B cell (primary cell): ENCODE data around the gene CTDSPL. TPM values are rescaled to one million over a fixed set of nuclear protein-coding genes. Genes with fewer than 3 reads are reported as not detected.

Experiments used
- ATAC-seq: fragments of 200-7000 bp; cut with Tn5 transposase; one replicate; pipeline ENCODE4 v1.10.0; 2021; ENCODE audit warnings: low read depth, mild to moderate bottlenecking, moderate number of reproducible peaks, moderate library complexity
- CTCF ChIA-PET: fragments of 350-600 bp; sonication (Branson Sonifier 250); formaldehyde crosslinking; loops from one replicate; lab custom pipeline; 2021; ENCODE audit warnings: antibody characterized with exemption, inconsistent platforms; lab: Charles Lee
- POLR2A ChIA-PET: fragments of 350-600 bp; sonication (Branson Sonifier 250); formaldehyde crosslinking; loops from one replicate; lab custom pipeline; 2021; ENCODE audit warnings: antibody characterized with exemption; lab: Charles Lee
- DNase-seq: peaks from one replicate; pipeline ENCODE4 v3.0.0; 2013
- H2AFZ ChIP-seq: 2 replicates; pipeline ENCODE4 v1.6.1; 2012; ENCODE audit warnings: mild to moderate bottlenecking, low read depth, low read length; ENCODE audit not compliant: insufficient read depth, poor library complexity, severe bottlenecking
- H3K27ac ChIP-seq, 2 donors: 1 replicate in 1 of 2; 2 replicates in 1 of 2; pipeline ENCODE4 v1.5.1; 2012 to 2013; ENCODE audit warnings: low read length in 2 of 2, mild to moderate bottlenecking in 2 of 2, moderate library complexity in 1 of 2
- H3K27me3 ChIP-seq, 4 experiments: fragments of 200-600 bp in 1 of 4; sonication (generic) in 1 of 4; replicated peaks in 1 of 4; 1 replicate in 2 of 4; 2 replicates in 2 of 4; pipeline versions ENCODE4 v1.6.1 to v1.7.0; 2013 to 2016; ENCODE audit warnings: low read length in 3 of 4, mild to moderate bottlenecking in 2 of 4, mixed read lengths in 1 of 4, moderate library complexity in 1 of 4; ENCODE audit not compliant: insufficient read depth in 4 of 4, control insufficient read depth in 3 of 4; ENCODE audit errors: control extremely low read depth in 1 of 4
- H3K36me3 ChIP-seq, 2 experiments: replicated peaks in 1 of 2; 1 replicate in 1 of 2; 2 replicates in 1 of 2; pipeline versions ENCODE4 v1.6.1 to v1.7.1; 2013; ENCODE audit warnings: low read length in 1 of 2; ENCODE audit not compliant: insufficient read depth in 2 of 2, control insufficient read depth in 1 of 2; ENCODE audit errors: control extremely low read depth in 1 of 2, extremely low read depth in 1 of 2
- H3K4me1 ChIP-seq, 2 donors: fragments of 200-600 bp in 1 of 2; sonication (generic) in 1 of 2; 1 replicate in 1 of 2; 2 replicates in 1 of 2; pipeline versions ENCODE4 v1.5.1 to v1.6.1; 2013 to 2017; ENCODE audit warnings: low read length in 2 of 2; ENCODE audit not compliant: control insufficient read depth in 2 of 2, insufficient read depth in 2 of 2
- H3K4me2 ChIP-seq: replicated peaks from 2 replicates; pipeline ENCODE3; 2012; ENCODE audit warnings: mild to moderate bottlenecking, low read depth, low read length; ENCODE audit not compliant: poor library complexity, severe bottlenecking
- H3K4me3 ChIP-seq, 5 experiments: fragments of 200-600 bp in 1 of 5; sonication (generic) in 1 of 5; 1 replicate in 3 of 5; 2 replicates in 2 of 5; pipeline versions ENCODE4 v1.5.1 to v1.7.0; 2011 to 2016; ENCODE audit warnings: low read length in 4 of 5, mild to moderate bottlenecking in 4 of 5, low read depth in 2 of 5, control low read depth in 1 of 5, moderate library complexity in 1 of 5; ENCODE audit not compliant: insufficient read depth in 1 of 5; ENCODE audit errors: control extremely low read depth in 1 of 5, extremely low read depth in 1 of 5
- H3K79me2 ChIP-seq: fragments of 200-600 bp; sonication (generic); one replicate; pipeline ENCODE4 v1.6.0; 2016; ENCODE audit warnings: low read length; ENCODE audit not compliant: control insufficient read depth, insufficient read depth
- H3K9ac ChIP-seq: fragments of 200-600 bp; sonication (generic); 2 replicates; pipeline ENCODE4 v1.6.1; 2017; ENCODE audit warnings: mild to moderate bottlenecking, low read length, moderate library complexity
- H3K9me3 ChIP-seq, 3 donors: one replicate each; pipeline versions ENCODE4 v1.6.1 to v1.7.1; 2013; ENCODE audit warnings: low read length in 2 of 3; ENCODE audit not compliant: control insufficient read depth in 2 of 3, insufficient read depth in 1 of 3; ENCODE audit errors: control extremely low read depth in 1 of 3
- H4K20me1 ChIP-seq: 2 replicates; pipeline ENCODE4 v1.6.0; 2012; ENCODE audit warnings: mild to moderate bottlenecking, low read length; ENCODE audit not compliant: insufficient read depth, control insufficient read depth, poor library complexity, severe bottlenecking
- H3K27ac Mint-ChIP-seq: one replicate; pipeline ENCODE4 v1.8.0; 2021; ENCODE audit warnings: mixed read lengths
- H3K27me3 Mint-ChIP-seq: one replicate; pipeline ENCODE4 v1.8.0; 2021; ENCODE audit warnings: mixed read lengths
- H3K4me1 Mint-ChIP-seq: one replicate; pipeline ENCODE4 v1.8.0; 2021; ENCODE audit warnings: mixed read lengths
- H3K4me3 Mint-ChIP-seq: one replicate; pipeline ENCODE4 v1.8.0; 2021; ENCODE audit warnings: mixed read lengths
- H3K9me3 Mint-ChIP-seq: one replicate; pipeline ENCODE4 v1.8.0; 2022; ENCODE audit warnings: mixed read lengths; ENCODE audit not compliant: insufficient read depth
- EZH2 ChIP-seq: IDR thresholded peaks from 2 replicates; pipeline ENCODE4 v1.6.1; 2012; ENCODE audit warnings: borderline replicate concordance, low read depth, mild to moderate bottlenecking, moderate library complexity, low read length; ENCODE audit not compliant: insufficient read depth, poor library complexity, severe bottlenecking
- WGBS: methylation state at CpG from one replicate; pipeline ENCODE4 v1.1.5; 2013; ENCODE audit warnings: missing lambda C conversion rate; ENCODE audit not compliant: insufficient coverage; 5-methylcytosine and 5-hydroxymethylcytosine counted together
- intact Hi-C: fragments of 100-400 bp; cut with micrococcal nuclease; formaldehyde crosslinking; loops from one replicate; pipeline ENCODE4 v1.10.0; 2022
- polyA plus RNA-seq: library from polyadenylated mRNA; depleted of rRNA; stranded (reverse); fragments of >200 nt; gene quantifications from 2 replicates; pipeline ENCODE4 v1.2.3, GENCODE V29; 2012
- total RNA-seq, 2 donors: library from RNA; stranded (reverse); fragments of 120-200 nt in 1 of 2; gene quantifications; 1 replicate in 1 of 2; 2 replicates in 1 of 2; pipeline versions ENCODE4 v1.2.3 to v1.2.4, GENCODE V29; 2013 to 2022
- TF ChIP-seq, protein P1 (sequence below): fragments of 200-600 bp; IDR thresholded peaks from one replicate; pipeline ENCODE4 v1.8.0; 2022; ENCODE audit warnings: antibody characterized with exemption, mild to moderate bottlenecking

The CTDSPL gene
- total and polyA plus RNA-seq, 2 donors (not counting 1 experiment from before 2014, with no cell fraction given), result not detected

DNA sequence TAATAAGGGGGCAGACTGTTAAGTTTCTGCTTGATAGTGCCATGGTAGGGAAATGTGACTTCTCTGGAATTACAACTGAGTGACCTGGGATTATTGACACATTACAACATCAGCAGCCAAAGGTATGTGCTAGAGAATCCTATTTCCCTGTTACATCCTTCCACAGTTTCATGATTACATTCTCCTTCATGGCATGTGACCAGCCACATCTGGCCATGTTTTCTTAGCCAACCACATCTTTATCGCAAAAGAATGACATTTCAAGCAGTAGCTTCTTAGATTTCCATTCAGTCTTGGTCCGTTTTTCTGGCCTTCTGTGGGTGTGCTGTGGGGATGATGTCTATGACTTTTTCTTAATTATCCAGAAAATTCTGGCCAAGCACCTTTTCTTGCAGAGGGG lies 45.4 kb upstream of the CTDSPL start:
- TF ChIP-seq, protein P1, sequence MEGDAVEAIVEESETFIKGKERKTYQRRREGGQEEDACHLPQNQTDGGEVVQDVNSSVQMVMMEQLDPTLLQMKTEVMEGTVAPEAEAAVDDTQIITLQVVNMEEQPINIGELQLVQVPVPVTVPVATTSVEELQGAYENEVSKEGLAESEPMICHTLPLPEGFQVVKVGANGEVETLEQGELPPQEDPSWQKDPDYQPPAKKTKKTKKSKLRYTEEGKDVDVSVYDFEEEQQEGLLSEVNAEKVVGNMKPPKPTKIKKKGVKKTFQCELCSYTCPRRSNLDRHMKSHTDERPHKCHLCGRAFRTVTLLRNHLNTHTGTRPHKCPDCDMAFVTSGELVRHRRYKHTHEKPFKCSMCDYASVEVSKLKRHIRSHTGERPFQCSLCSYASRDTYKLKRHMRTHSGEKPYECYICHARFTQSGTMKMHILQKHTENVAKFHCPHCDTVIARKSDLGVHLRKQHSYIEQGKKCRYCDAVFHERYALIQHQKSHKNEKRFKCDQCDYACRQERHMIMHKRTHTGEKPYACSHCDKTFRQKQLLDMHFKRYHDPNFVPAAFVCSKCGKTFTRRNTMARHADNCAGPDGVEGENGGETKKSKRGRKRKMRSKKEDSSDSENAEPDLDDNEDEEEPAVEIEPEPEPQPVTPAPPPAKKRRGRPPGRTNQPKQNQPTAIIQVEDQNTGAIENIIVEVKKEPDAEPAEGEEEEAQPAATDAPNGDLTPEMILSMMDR, result no peak
- TF ChIP-seq EZH2, result no peak
- intact Hi-C loops, result no loop called here
- Histone ChIP-seq H3K79me2 (no peaks in the 10 kb centered on the region), H3K36me3 (no peaks in the 10 kb centered on the region), H3K27me3 (no peaks in the 10 kb centered on the region), H3K9me3 (no peaks in the 10 kb centered on the region), H3K4me3 (no peak overlapping the region), H3K4me2 (no peak overlapping the region), H3K9ac (no peak overlapping the region), H3K27ac (no peak overlapping the region), H3K4me1 (peaks cover 0 to 5% of the 10 kb centered on the region in 2 donors), H2AFZ (no peak overlapping the region), H4K20me1 (no peaks in the 10 kb centered on the region)
- ChIA-PET POLR2A (no interaction called here), CTCF (no interaction called here)
- no CpG with 5 or more reads among the region's 2 CpGs for WGBS
- no peak overlapping the region for H3K4me3 Mint-ChIP-seq
- peaks cover 7% of the 10 kb centered on the region for H3K4me1 Mint-ChIP-seq
- H3K27ac Mint-ChIP-seq, result no peak overlapping the region
- H3K27me3 Mint-ChIP-seq, result peaks cover 7% of the 10 kb centered on the region
- no peak for ATAC-seq
- no peak for DNase-seq
- no peaks in the 10 kb centered on the region for H3K9me3 Mint-ChIP-seq

GRCh38 chr3:37819591-37819990 lies 42.1 kb upstream of the CTDSPL start:
- 92% methylated on average over 2 of the region's 3 CpGs for WGBS
- intact Hi-C loops, result no loop called here
- H3K4me1 ChIP-seq, result no peaks in the 10 kb centered on the region

More at GRCh38 chr3:37819591-37819990, 42.1 kb upstream of the CTDSPL start:
- Mint-ChIP-seq H3K27me3 (peaks cover 7% of the 10 kb centered on the region), H3K9me3 (no peaks in the 10 kb centered on the region), H3K4me3 (no peak overlapping the region), H3K27ac (no peak overlapping the region), H3K4me1 (no peaks in the 10 kb centered on the region)
- Histone ChIP-seq H3K79me2 (no peaks in the 10 kb centered on the region), H4K20me1 (no peaks in the 10 kb centered on the region), H3K4me3 (no peak overlapping the region), H3K4me2 (no peak overlapping the region), H3K36me3 (no peaks in the 10 kb centered on the region), H3K9ac (no peak overlapping the region), H3K27ac (no peak overlapping the region), H2AFZ (no peak overlapping the region), H3K27me3 (no peaks in the 10 kb centered on the region), H3K9me3 (no peaks in the 10 kb centered on the region)
- ChIA-PET CTCF (no interaction called here), POLR2A (no interaction called here)
- DNase-seq (no peak), ATAC-seq (no peak)
- TF ChIP-seq EZH2, result no peak
- TF ChIP-seq, protein P1, result no peak
